PFSK-1 (cell line): ENCODE data around the gene LAMC3.

Source experiments
- FOXP2 ChIP-seq: optimal IDR thresholded peaks from 2 replicates; pipeline ENCODE3; 2011; ENCODE audit warnings: borderline replicate concordance, control low read depth, inconsistent platforms; ENCODE audit not compliant: insufficient read depth; ENCODE audit errors: extremely low read length, extremely low read depth
- POLR2AphosphoS5 ChIP-seq: IDR thresholded peaks from 2 replicates; pipeline ENCODE4 v1.6.1; 2012; ENCODE audit warnings: low read depth, mild to moderate bottlenecking, control low read depth, low read length, moderate library complexity
- SIN3A ChIP-seq: IDR thresholded peaks from 2 replicates; pipeline ENCODE4 v1.6.1; 2012; ENCODE audit warnings: mild to moderate bottlenecking, low read length, moderate library complexity, borderline replicate concordance; ENCODE audit not compliant: insufficient read depth
- TAF1 ChIP-seq: IDR thresholded peaks from 2 replicates; pipeline ENCODE4 v1.6.1; 2012; ENCODE audit warnings: low read length, control low read depth, borderline replicate concordance; ENCODE audit not compliant: insufficient read depth
- TF ChIP-seq, protein P1 (sequence below), 2 experiments: IDR thresholded peaks; 2 replicates each; pipeline versions ENCODE4 v1.6.1 to v1.8.0; 2011 to 2012; ENCODE audit warnings: low read depth in 2 of 2, low read length in 2 of 2, control low read depth in 1 of 2, inconsistent platforms in 1 of 2, mild to moderate bottlenecking in 1 of 2, moderate library complexity in 1 of 2; ENCODE audit not compliant: insufficient read depth in 1 of 2

Gene LAMC3

DNA sequence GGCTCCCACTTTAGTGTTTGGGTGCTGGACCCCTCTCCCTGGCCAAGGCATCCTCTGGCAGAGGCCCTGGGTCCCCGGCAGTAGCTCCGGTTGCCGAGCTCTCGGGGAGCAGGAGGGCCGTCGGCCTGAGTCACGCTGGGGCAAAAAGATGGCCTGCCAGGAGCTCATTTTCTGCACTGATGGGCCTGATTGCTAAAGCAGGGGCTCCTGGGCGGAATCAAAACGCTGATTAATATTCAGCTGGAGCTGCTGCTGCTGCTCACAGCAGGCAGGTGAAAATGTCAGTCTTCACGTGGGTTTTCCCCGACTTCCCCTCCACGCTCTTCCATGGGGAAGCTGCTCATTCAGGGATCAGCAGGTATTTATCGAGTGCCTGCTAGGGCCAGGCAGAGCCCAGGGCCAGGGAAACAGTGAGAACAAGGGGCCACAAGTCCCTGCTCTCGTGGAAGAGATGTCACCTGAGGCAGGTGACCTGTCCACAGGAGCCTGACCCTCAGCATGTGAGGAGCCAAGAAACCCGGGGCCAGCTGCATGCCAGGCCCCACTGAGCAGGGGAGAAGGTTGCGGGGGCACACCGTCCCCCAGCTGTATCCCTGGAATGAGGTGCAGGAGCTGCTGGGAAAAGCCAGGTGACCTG is 22.1 kb downstream of the LAMC3 start:
- TF ChIP-seq FOXP2 = no peak
- TF ChIP-seq TAF1 = no peak
- no peak for TF ChIP-seq POLR2AphosphoS5
- no peak for TF ChIP-seq SIN3A
- TF ChIP-seq, protein P1, sequence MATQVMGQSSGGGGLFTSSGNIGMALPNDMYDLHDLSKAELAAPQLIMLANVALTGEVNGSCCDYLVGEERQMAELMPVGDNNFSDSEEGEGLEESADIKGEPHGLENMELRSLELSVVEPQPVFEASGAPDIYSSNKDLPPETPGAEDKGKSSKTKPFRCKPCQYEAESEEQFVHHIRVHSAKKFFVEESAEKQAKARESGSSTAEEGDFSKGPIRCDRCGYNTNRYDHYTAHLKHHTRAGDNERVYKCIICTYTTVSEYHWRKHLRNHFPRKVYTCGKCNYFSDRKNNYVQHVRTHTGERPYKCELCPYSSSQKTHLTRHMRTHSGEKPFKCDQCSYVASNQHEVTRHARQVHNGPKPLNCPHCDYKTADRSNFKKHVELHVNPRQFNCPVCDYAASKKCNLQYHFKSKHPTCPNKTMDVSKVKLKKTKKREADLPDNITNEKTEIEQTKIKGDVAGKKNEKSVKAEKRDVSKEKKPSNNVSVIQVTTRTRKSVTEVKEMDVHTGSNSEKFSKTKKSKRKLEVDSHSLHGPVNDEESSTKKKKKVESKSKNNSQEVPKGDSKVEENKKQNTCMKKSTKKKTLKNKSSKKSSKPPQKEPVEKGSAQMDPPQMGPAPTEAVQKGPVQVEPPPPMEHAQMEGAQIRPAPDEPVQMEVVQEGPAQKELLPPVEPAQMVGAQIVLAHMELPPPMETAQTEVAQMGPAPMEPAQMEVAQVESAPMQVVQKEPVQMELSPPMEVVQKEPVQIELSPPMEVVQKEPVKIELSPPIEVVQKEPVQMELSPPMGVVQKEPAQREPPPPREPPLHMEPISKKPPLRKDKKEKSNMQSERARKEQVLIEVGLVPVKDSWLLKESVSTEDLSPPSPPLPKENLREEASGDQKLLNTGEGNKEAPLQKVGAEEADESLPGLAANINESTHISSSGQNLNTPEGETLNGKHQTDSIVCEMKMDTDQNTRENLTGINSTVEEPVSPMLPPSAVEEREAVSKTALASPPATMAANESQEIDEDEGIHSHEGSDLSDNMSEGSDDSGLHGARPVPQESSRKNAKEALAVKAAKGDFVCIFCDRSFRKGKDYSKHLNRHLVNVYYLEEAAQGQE (IDR thresholded peaks at IDR 0.05; ENCODE audit: insufficient read depth in 1 of 2, low read depth in 2 of 2, low read length in 2 of 2) = no peak

DNA sequence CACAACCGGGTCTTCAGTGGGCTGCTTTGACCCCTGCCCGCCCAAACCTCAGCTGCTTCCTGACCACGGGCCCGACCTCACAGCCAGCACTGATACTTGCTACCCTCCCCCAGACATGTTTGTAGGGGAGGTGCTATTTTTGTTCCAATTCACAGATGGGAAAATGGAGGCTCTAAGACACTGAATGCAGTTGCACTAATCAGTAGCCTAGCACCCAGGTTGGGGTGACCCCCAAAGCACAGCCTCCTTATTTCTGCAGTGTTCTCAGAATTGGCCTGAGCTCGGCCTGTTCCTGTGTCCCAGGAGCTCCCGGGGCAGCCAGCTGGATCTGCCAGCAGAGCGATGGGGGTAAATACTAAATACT is 22.6 kb downstream of the LAMC3 start:
- TF ChIP-seq POLR2AphosphoS5 (no peak), TAF1 (no peak), FOXP2 (no peak), SIN3A (no peak)
- TF ChIP-seq, protein P1 (IDR thresholded peaks at IDR 0.05; ENCODE audit: insufficient read depth in 1 of 2, low read depth in 2 of 2, low read length in 2 of 2) = no peak

DNA sequence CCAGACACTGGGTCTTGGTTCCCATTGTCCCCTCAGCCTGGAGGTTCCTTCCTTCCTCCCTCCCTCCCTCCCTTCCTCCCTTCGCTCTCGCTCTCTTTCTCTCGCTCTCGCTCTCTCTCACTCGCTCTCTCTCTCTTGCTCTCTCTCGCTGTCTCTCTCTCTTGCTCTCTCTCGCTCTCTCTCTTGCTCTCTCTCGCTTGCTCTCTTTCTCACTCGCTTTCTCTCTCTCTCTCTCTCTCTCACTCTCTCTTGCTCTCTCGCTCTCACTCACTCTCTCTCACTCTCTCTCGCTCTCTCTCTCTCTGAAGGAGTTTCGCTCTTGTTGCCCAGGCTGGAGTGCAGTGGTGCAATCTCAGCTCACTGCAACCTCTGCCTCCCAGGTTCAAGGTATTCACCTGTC is 23.4 kb downstream of the LAMC3 start:
- TF ChIP-seq POLR2AphosphoS5 (no peak), TAF1 (no peak), FOXP2 (no peak), SIN3A (no peak)
- TF ChIP-seq, protein P1 (IDR thresholded peaks at IDR 0.05; ENCODE audit: insufficient read depth in 1 of 2, low read depth in 2 of 2, low read length in 2 of 2) = no peak

DNA sequence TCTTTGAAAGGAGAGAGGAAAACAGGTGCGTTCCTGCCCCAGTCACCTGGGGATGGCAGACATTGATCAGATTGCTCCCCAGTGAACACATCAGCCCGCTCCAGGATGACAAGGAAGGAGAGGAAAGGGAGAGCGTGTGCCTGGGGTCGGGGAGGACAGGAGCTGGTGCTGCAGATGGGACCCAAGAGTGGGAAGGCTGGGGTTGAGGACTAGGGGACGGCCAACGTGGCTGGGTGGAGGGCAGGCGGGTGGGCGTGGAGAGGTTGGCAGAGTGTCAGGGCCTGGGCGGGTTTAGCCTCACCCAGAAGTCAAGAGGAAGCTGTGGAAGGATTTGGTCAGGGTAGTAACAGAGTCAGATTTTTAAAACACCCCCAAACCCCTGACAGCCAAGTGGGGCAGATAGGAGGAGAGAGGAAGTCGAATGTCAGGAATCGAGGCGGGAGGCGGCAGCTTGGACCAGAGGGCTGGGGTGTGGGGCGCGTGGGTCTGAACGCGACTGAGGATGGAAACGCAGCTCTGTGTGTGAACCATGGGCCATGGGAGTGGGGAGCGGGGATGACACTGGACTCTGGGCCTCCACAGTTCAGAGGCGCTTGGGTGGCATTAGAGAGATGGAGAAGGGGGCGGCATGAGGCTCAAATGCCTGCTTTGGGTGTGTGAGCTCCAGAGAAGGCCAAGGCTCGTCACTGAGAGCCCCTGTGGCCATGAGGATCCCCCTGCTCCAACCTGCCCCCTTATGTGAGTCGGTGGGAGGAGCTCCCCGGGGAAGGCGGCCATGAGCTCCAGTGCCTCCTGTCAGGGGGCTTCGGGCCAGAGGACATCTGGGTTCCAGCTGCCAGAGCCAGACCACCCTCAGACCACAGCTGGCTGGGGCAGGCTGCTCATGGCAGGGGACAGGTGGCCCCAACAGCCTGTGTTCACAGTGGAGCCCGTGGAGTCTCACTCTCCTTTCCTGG is 24.6 kb downstream of the LAMC3 start:
- TF ChIP-seq POLR2AphosphoS5 = no peak
- TF ChIP-seq, protein P1 (IDR thresholded peaks at IDR 0.05; ENCODE audit: insufficient read depth in 1 of 2, low read depth in 2 of 2, low read length in 2 of 2) = no peak
- TF ChIP-seq FOXP2 = no peak
- no peak for TF ChIP-seq SIN3A
- TF ChIP-seq TAF1 = no peak
